Endothelial cell of umbilical vein (primary cell): ENCODE results near the gene RAB31. TPM values are rescaled to one million over a fixed set of nuclear protein-coding genes. Genes with fewer than 3 reads are reported as not detected.

ENCODE experiments used
- BruUV-seq: library from RNA; stranded (reverse); fragments of 400-500 nt; replicated peaks from 2 replicates; lab custom pipeline; 2021; lab: Mats Ljungman, UMichigan
- CTCF ChIA-PET: fragments of 300-600, 350-600 bp; sonication (Branson Sonifier 250); formaldehyde crosslinking; loops from one replicate; lab custom pipeline; 2021; ENCODE audit warnings: antibody characterized with exemption, inconsistent platforms; lab: Charles Lee
- POLR2A ChIA-PET: fragments of 300-600, 350-600 bp; sonication (Branson Sonifier 250); formaldehyde crosslinking; loops from one replicate; lab custom pipeline; 2021; ENCODE audit warnings: antibody characterized with exemption, inconsistent platforms; lab: Charles Lee
- DNase-seq: peaks from one replicate; pipeline ENCODE4 v3.0.0-alpha.2; 2011; ENCODE audit warnings: low read depth, low spot score
- FAIRE-seq: peaks from 2 replicates; lab custom pipeline; 2011; peaks lifted over from hg19 to GRCh38; lab: Jason Lieb, UNC
- H2AFZ ChIP-seq: 2 replicates; pipeline ENCODE4 v1.6.0; 2012; ENCODE audit warnings: low read depth, low read length, control low read depth, inconsistent platforms
- H3K27ac ChIP-seq: 2 replicates; pipeline ENCODE4 v1.5.1; 2011; ENCODE audit warnings: low read depth, mild to moderate bottlenecking, control low read depth, low read length, moderate library complexity; ENCODE audit not compliant: insufficient read depth
- H3K27me3 ChIP-seq, 2 experiments: 2 replicates each; pipeline versions ENCODE4 v1.6.0 to v1.6.1; 2011; ENCODE audit warnings: low read length in 2 of 2, mixed read lengths in 1 of 2; ENCODE audit not compliant: control insufficient read depth in 2 of 2, insufficient read depth in 2 of 2
- H3K36me3 ChIP-seq, 2 experiments: 2 replicates in 1 of 2; 3 replicates in 1 of 2; pipeline ENCODE4 v1.5.1; 2011; ENCODE audit warnings: low read length in 2 of 2, mild to moderate bottlenecking in 1 of 2, moderate library complexity in 1 of 2; ENCODE audit not compliant: control insufficient read depth in 2 of 2, insufficient read depth in 2 of 2; ENCODE audit errors: extremely low read depth in 1 of 2
- H3K4me1 ChIP-seq: 3 replicates; pipeline ENCODE4 v1.5.1; 2011; ENCODE audit warnings: mild to moderate bottlenecking, low read length; ENCODE audit not compliant: control insufficient read depth, insufficient read depth; ENCODE audit errors: extremely low read depth
- H3K4me2 ChIP-seq: 2 replicates; pipeline ENCODE4 v1.6.1; 2011; ENCODE audit warnings: low read length, control low read depth, mixed read lengths; ENCODE audit not compliant: insufficient read depth
- H3K4me3 ChIP-seq, 3 experiments: fragments of 200-600 bp in 1 of 3; sonication (generic), shearing (Covaris generic) in 1 of 3; replicated peaks in 1 of 3; 2 replicates each; pipeline ENCODE4 v1.5.1; 2011 to 2016; ENCODE audit warnings: control low read depth in 3 of 3, low read length in 3 of 3, mild to moderate bottlenecking in 2 of 3, inconsistent platforms in 1 of 3, low read depth in 1 of 3, moderate library complexity in 1 of 3; ENCODE audit not compliant: insufficient read depth in 1 of 3
- H3K79me2 ChIP-seq: 2 replicates; pipeline ENCODE4 v1.6.0; 2012; ENCODE audit warnings: low read length, inconsistent platforms; ENCODE audit not compliant: control insufficient read depth, insufficient read depth
- H3K9ac ChIP-seq: replicated peaks from 2 replicates; pipeline ENCODE3; 2011; ENCODE audit warnings: low read length, control low read depth; ENCODE audit not compliant: insufficient read depth; ENCODE audit errors: extremely low read depth
- H3K9me1 ChIP-seq: replicated peaks from 3 replicates; pipeline ENCODE4 v1.6.0; 2011; ENCODE audit warnings: mild to moderate bottlenecking, low read length; ENCODE audit not compliant: control insufficient read depth, insufficient read depth; ENCODE audit errors: extremely low read depth
- H3K9me3 ChIP-seq: replicated peaks from 2 replicates; pipeline ENCODE4 v1.5.1; 2012; ENCODE audit warnings: low read length, inconsistent platforms; ENCODE audit not compliant: control insufficient read depth, insufficient read depth
- H4K20me1 ChIP-seq: replicated peaks from 2 replicates; pipeline ENCODE3; 2011; ENCODE audit warnings: mild to moderate bottlenecking, low read length; ENCODE audit not compliant: control insufficient read depth, insufficient read depth; ENCODE audit errors: extremely low read depth
- CTCF ChIP-seq, 2 donors: IDR thresholded peaks; 1 replicate in 1 of 2; 2 replicates in 1 of 2; pipeline ENCODE4 v1.5.1; 2011; ENCODE audit warnings: low read length in 2 of 2, mild to moderate bottlenecking in 2 of 2, moderate library complexity in 2 of 2, control low read depth in 1 of 2, inconsistent platforms in 1 of 2, low read depth in 1 of 2; ENCODE audit not compliant: insufficient read depth in 1 of 2; ENCODE audit errors: extremely low read depth in 1 of 2
- EZH2 ChIP-seq: IDR thresholded peaks from 2 replicates; pipeline ENCODE4 v1.6.1; 2012; ENCODE audit warnings: borderline replicate concordance, low read depth, mild to moderate bottlenecking, moderate library complexity, low read length, inconsistent platforms; ENCODE audit not compliant: severe bottlenecking
- FOS ChIP-seq: IDR thresholded peaks from 2 replicates; pipeline ENCODE4 v1.6.1; 2011; ENCODE audit warnings: mild to moderate bottlenecking, low read length, moderate library complexity, borderline replicate concordance; ENCODE audit not compliant: insufficient read depth
- GATA2 ChIP-seq: IDR thresholded peaks from 2 replicates; pipeline ENCODE4 v1.7.0; 2011; ENCODE audit warnings: low read depth, mild to moderate bottlenecking, moderate library complexity, mixed read lengths, low read length; ENCODE audit not compliant: insufficient read length, insufficient read depth
- JUN ChIP-seq: IDR thresholded peaks from 2 replicates; pipeline ENCODE4 v1.6.1; 2011; ENCODE audit warnings: borderline replicate concordance, low read depth; ENCODE audit not compliant: insufficient read length, insufficient read depth
- MAX ChIP-seq: IDR thresholded peaks from 2 replicates; pipeline ENCODE4 v1.6.1; 2011; ENCODE audit not compliant: insufficient read depth, insufficient read length
- MYC ChIP-seq: IDR thresholded peaks from one replicate; pipeline ENCODE4 v1.6.1; 2011; ENCODE audit warnings: mild to moderate bottlenecking, low read depth, low read length
- POLR2A ChIP-seq: IDR thresholded peaks from 2 replicates; pipeline ENCODE4 v1.6.1; 2012; ENCODE audit warnings: low read depth, mild to moderate bottlenecking, control low read depth, low read length
- POLR2AphosphoS5 ChIP-seq: IDR thresholded peaks from 2 replicates; pipeline ENCODE4 v1.6.1; 2012; ENCODE audit warnings: low read depth, mild to moderate bottlenecking, control low read depth, low read length, moderate library complexity; ENCODE audit not compliant: insufficient read depth
- dilution Hi-C: fragments of 300-500 bp; cut with MboI; formaldehyde crosslinking; loops from one replicate; pipeline ENCODE4 v1.15.0; 2019; ENCODE audit warnings: low sequenced_read_pairs; ENCODE audit not compliant: extremely low pct_ligation_motif_present
- intact Hi-C: fragments of 100-400 bp; cut with micrococcal nuclease; formaldehyde crosslinking; loops from one replicate; pipeline ENCODE4 v1.10.0; 2022
- polyA plus RNA-seq, 4 experiments: library from polyadenylated mRNA; depleted of rRNA in 3 of 4; stranded (reverse) in 3 of 4; unstranded in 1 of 4; fragments of >200 nt; gene quantifications; 2 replicates each; pipeline versions ENCODE4 v1.2.1 to v1.2.3, GENCODE V29; 2011 to 2012; ENCODE audit warnings: missing spikeins in 1 of 4
- total RNA-seq: library from RNA; stranded (reverse); gene quantifications from 2 replicates; pipeline ENCODE4 v1.2.3, GENCODE V29; 2021

RAB31 gene
- total and polyA plus RNA-seq, 2 donors (not counting 3 experiments of a cell fraction or from before 2014, with no cell fraction given): 30.5 TPM

- FAIRE-seq: no peak
- no peaks in the 10 kb centered on the region for H3K9me3 ChIP-seq
- H3K27me3 ChIP-seq: no peaks in the 10 kb centered on the region
- H3K27ac ChIP-seq: no peak overlapping the region
- no TSS peak for BruUV-seq
- dilution Hi-C loops: no loop called here
- H4K20me1 ChIP-seq: no peaks in the 10 kb centered on the region
- H3K4me3 ChIP-seq: no peak overlapping the region
- H2AFZ ChIP-seq: no peak overlapping the region
- ChIA-PET POLR2A (no interaction called here), CTCF (interaction anchor here (0.6 to 1.9 kb wide), 2 partner anchors 157 to 176 kb away, joined by 3 to 5 read pairs; no protein-coding TSS in a partner anchor)
- H3K9me1 ChIP-seq: no peaks in the 10 kb centered on the region
- intact Hi-C loops: no loop called here
- peaks cover 6% of the 10 kb centered on the region for H3K4me1 ChIP-seq
- no peak overlapping the region for H3K4me2 ChIP-seq
- DNase-seq: no peak
- H3K36me3 ChIP-seq: peaks cover 0 to 3% of the 10 kb centered on the region in 2 experiments
- no peaks in the 10 kb centered on the region for H3K79me2 ChIP-seq
- no peak overlapping the region for H3K9ac ChIP-seq
- no peak for TF ChIP-seq MYC
- no peak for TF ChIP-seq JUN
- TF ChIP-seq CTCF (IDR thresholded peaks at IDR 0.05; ENCODE audit: extremely low read depth in 1 of 2, insufficient read depth in 1 of 2, low read depth in 1 of 2, low read length in 2 of 2): no peak
- TF ChIP-seq GATA2: no peak
- TF ChIP-seq POLR2AphosphoS5: no peak
- TF ChIP-seq EZH2: no peak
- TF ChIP-seq MAX: no peak
- TF ChIP-seq FOS: no peak
- no peak for TF ChIP-seq POLR2A
These were observed 23.9 kb downstream of the RAB31 start for GRCh38 chr18:9732031-9732430.
